Type B pancreatic cell (in vitro differentiated cells): ENCODE results near the gene ROR2. TPM values are rescaled to one million over a fixed set of nuclear protein-coding genes. Genes with fewer than 3 reads are reported as not detected.
A peak's percentile ranks its signal among the peaks of the same experiment; 100 is the strongest.

Experiments
- DNase-seq: peaks from one replicate; pipeline ENCODE4 v3.0.0; 2021; ENCODE audit warnings: mixed read lengths; ENCODE audit not compliant: unreplicated experiment; ENCODE audit errors: extremely low spot score
- H3K27ac Mint-ChIP-seq: 2 replicates; pipeline ENCODE4 v1.8.0; 2021; ENCODE audit warnings: mild to moderate bottlenecking, mixed read lengths
- H3K27me3 Mint-ChIP-seq: 2 replicates; pipeline ENCODE4 v1.8.0; 2021; ENCODE audit warnings: mixed read lengths
- H3K36me3 Mint-ChIP-seq: 2 replicates; pipeline ENCODE4 v1.8.0; 2021; ENCODE audit warnings: mixed read lengths
- H3K4me1 Mint-ChIP-seq: one replicate; pipeline ENCODE4 v1.8.0; 2021; ENCODE audit warnings: mixed read lengths; ENCODE audit not compliant: unreplicated experiment
- H3K4me3 Mint-ChIP-seq: 2 replicates; pipeline ENCODE4 v1.8.0; 2021; ENCODE audit warnings: mild to moderate bottlenecking, mixed read lengths
- H3K9me3 Mint-ChIP-seq: 2 replicates; pipeline ENCODE4 v1.8.0; 2021; ENCODE audit warnings: mixed read lengths
- CTCF ChIP-seq: fragments of 200-600 bp; sonication (generic); conservative IDR thresholded peaks from 2 replicates; pipeline ENCODE4 v1.5.0; 2021; ENCODE audit warnings: antibody characterized with exemption, mild to moderate bottlenecking
- total RNA-seq: library from RNA; stranded (reverse); gene quantifications from 2 replicates; pipeline ENCODE4 v1.2.1, GENCODE V29; 2021; ENCODE audit warnings: low replicate concordance

Gene ROR2
- total RNA-seq, 1 donor from 2014 or later, result 48.9 TPM

GRCh38 chr9:91843623-91844148, 106.3 kb downstream of the ROR2 start:
- Mint-ChIP-seq H3K4me3 (peak overlapping the region; percentile 67), H3K27ac (peak overlapping the region; percentile 83), H3K4me1 (peaks cover 72% of the 10 kb centered on the region)

GRCh38 chr9:91843093-91843492, 106.9 kb downstream of the ROR2 start:
- no peak for DNase-seq
- no peak overlapping the region for H3K27ac Mint-ChIP-seq
- H3K9me3 Mint-ChIP-seq, result no peaks in the 10 kb centered on the region
- peaks cover 7% of the 10 kb centered on the region for H3K36me3 Mint-ChIP-seq
- H3K4me3 Mint-ChIP-seq, result peak overlapping the region; percentile 67
- no peak for TF ChIP-seq CTCF
- peaks cover 9% of the 10 kb centered on the region for H3K27me3 Mint-ChIP-seq
- H3K4me1 Mint-ChIP-seq, result peaks cover 74% of the 10 kb centered on the region

More at GRCh38 chr9:91843623-91844148, 106.3 kb downstream of the ROR2 start:
- TF ChIP-seq CTCF, result no peak
- Mint-ChIP-seq H3K27me3 (peaks cover 9% of the 10 kb centered on the region), H3K9me3 (no peaks in the 10 kb centered on the region), H3K36me3 (peaks cover 9% of the 10 kb centered on the region)
- peak; percentile 74 for DNase-seq

- TF ChIP-seq CTCF, result no peak
- Mint-ChIP-seq H3K36me3 (peaks cover 7% of the 10 kb centered on the region), H3K27ac (no peak overlapping the region), H3K4me3 (no peak overlapping the region), H3K9me3 (no peaks in the 10 kb centered on the region), H3K27me3 (peaks cover 9% of the 10 kb centered on the region), H3K4me1 (peaks cover 74% of the 10 kb centered on the region)
- no peak for DNase-seq
Measured at GRCh38 chr9:91842358-91843049, 107.5 kb downstream of the ROR2 start.

- no peak for DNase-seq
- no peak for TF ChIP-seq CTCF
- no peak overlapping the region for H3K27ac Mint-ChIP-seq
- H3K36me3 Mint-ChIP-seq, result peaks cover 4% of the 10 kb centered on the region
- H3K27me3 Mint-ChIP-seq, result peaks cover 9% of the 10 kb centered on the region
- H3K9me3 Mint-ChIP-seq, result no peaks in the 10 kb centered on the region
- H3K4me1 Mint-ChIP-seq, result peaks cover 74% of the 10 kb centered on the region
- H3K4me3 Mint-ChIP-seq, result peak overlapping the region; percentile 46
Measured at GRCh38 chr9:91841591-91841990, 108.4 kb downstream of the ROR2 start.

- Mint-ChIP-seq H3K4me1 (peaks cover 79% of the 10 kb centered on the region), H3K36me3 (peaks cover 4% of the 10 kb centered on the region), H3K4me3 (peak overlapping the region; percentile 17), H3K27me3 (peaks cover 9% of the 10 kb centered on the region), H3K9me3 (no peaks in the 10 kb centered on the region), H3K27ac (no peak overlapping the region)
- DNase-seq, result no peak
- no peak for TF ChIP-seq CTCF
Measured at GRCh38 chr9:91840882-91841281, 109.1 kb downstream of the ROR2 start.
